ENCODE data around the gene DAW1.
"Not testable (repeated sequence)": the region's sequence is repeated elsewhere in the genome, so short reads cannot be mapped to it uniquely, and the experiment has no call there.

The DAW1 gene

GRCh38 chr2:227890495-227891079 is 19.2 kb downstream of the DAW1 start:
- no peak overlapping the region for H3K4me3 ChIP-seq (ENCODE audit: low read depth, low read length)
- no peak for DNase-seq (ENCODE audit: low read depth)

- no peak overlapping the region for H3K4me3 ChIP-seq (ENCODE audit: low read depth, low read length)
- no peak for DNase-seq (ENCODE audit: low read depth)
Observed at GRCh38 chr2:227891673-227892072, 20.2 kb downstream of the DAW1 start.

GRCh38 chr2:227903381-227903780 is 31.9 kb downstream of the DAW1 start:
- H3K4me3 ChIP-seq (ENCODE audit: low read depth, low read length) = no peak overlapping the region
- no peak for DNase-seq (ENCODE audit: low read depth)

- no peak overlapping the region for H3K4me3 ChIP-seq (ENCODE audit: low read depth, low read length)
Observed at GRCh38 chr2:227906991-227907390, 35.6 kb downstream of the DAW1 start.

GRCh38 chr2:227908266-227909054 is 37.0 kb downstream of the DAW1 start:
- DNase-seq (ENCODE audit: low read depth) = peak; percentile 71
- H3K4me3 ChIP-seq (ENCODE audit: low read depth, low read length) = no peak overlapping the region

More at GRCh38 chr2:227906991-227907390, 35.6 kb downstream of the DAW1 start:
- DNase-seq (ENCODE audit: low read depth) = no peak

- DNase-seq (ENCODE audit: low read depth) = no peak
- no peak overlapping the region for H3K4me3 ChIP-seq (ENCODE audit: low read depth, low read length)
Observed at GRCh38 chr2:227914362-227914761, 42.9 kb downstream of the DAW1 start.

GRCh38 chr2:227921648-227922047 is 50.2 kb downstream of the DAW1 start:
- no peak for DNase-seq (ENCODE audit: low read depth)
- H3K4me3 ChIP-seq (ENCODE audit: low read depth, low read length) = no peak overlapping the region

GRCh38 chr2:227932001-227932400 is 60.6 kb downstream of the DAW1 start:
- DNase-seq (ENCODE audit: low read depth) = no peak
- no peak overlapping the region for H3K4me3 ChIP-seq (ENCODE audit: low read depth, low read length)

GRCh38 chr2:227932403-227932802 is 61.0 kb downstream of the DAW1 start:
- no peak overlapping the region for H3K4me3 ChIP-seq (ENCODE audit: low read depth, low read length)
- no peak for DNase-seq (ENCODE audit: low read depth)

- H3K4me3 ChIP-seq (ENCODE audit: low read depth, low read length) = no peak overlapping the region
- no peak for DNase-seq (ENCODE audit: low read depth)
Observed at GRCh38 chr2:227933884-227934283, 62.5 kb downstream of the DAW1 start.

GRCh38 chr2:227936249-227936648 is 64.8 kb downstream of the DAW1 start:
- H3K4me3 ChIP-seq (ENCODE audit: low read depth, low read length) = not testable (repeated sequence)

GRCh38 chr2:227939271-227940027 is 68.0 kb downstream of the DAW1 start:
- no peak for DNase-seq (ENCODE audit: low read depth)
- no peak overlapping the region for H3K4me3 ChIP-seq (ENCODE audit: low read depth, low read length)

More at GRCh38 chr2:227936249-227936648, 64.8 kb downstream of the DAW1 start:
- DNase-seq (ENCODE audit: low read depth) = not testable (repeated sequence)

- no peak for DNase-seq (ENCODE audit: low read depth)
- no peak overlapping the region for H3K4me3 ChIP-seq (ENCODE audit: low read depth, low read length)
Observed at GRCh38 chr2:227942021-227942420, 70.6 kb downstream of the DAW1 start.

- H3K4me3 ChIP-seq (ENCODE audit: low read depth, low read length) = no peak overlapping the region
- no peak for DNase-seq (ENCODE audit: low read depth)
Observed at GRCh38 chr2:227942965-227943364, 71.5 kb downstream of the DAW1 start.

- DNase-seq (ENCODE audit: low read depth) = no peak
- no peak overlapping the region for H3K4me3 ChIP-seq (ENCODE audit: low read depth, low read length)
Observed at GRCh38 chr2:227960317-227960716, 88.9 kb downstream of the DAW1 start.

- H3K4me3 ChIP-seq (ENCODE audit: low read depth, low read length) = no peak overlapping the region
- DNase-seq (ENCODE audit: low read depth) = no peak
Observed at GRCh38 chr2:227971619-227972230, 100.3 kb downstream of the DAW1 start.

GRCh38 chr2:227973241-227973640 is 101.8 kb downstream of the DAW1 start:
- H3K4me3 ChIP-seq (ENCODE audit: low read depth, low read length) = no peak overlapping the region
- DNase-seq (ENCODE audit: low read depth) = no peak
